Hippocampal formation (tissue), 2 donors: ENCODE results near the gene SRP14.
"Not testable (repeated sequence)": the region's sequence is repeated elsewhere in the genome, so short reads cannot be mapped to it uniquely, and the experiment has no call there.

Experiments used
- DNase-seq, 2 donors: peaks; one replicate each; lab custom pipeline; 2025; lab: John Stamatoyannopoulos, UW

Gene SRP14, protein sequence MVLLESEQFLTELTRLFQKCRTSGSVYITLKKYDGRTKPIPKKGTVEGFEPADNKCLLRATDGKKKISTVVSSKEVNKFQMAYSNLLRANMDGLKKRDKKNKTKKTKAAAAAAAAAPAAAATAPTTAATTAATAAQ

DNA sequence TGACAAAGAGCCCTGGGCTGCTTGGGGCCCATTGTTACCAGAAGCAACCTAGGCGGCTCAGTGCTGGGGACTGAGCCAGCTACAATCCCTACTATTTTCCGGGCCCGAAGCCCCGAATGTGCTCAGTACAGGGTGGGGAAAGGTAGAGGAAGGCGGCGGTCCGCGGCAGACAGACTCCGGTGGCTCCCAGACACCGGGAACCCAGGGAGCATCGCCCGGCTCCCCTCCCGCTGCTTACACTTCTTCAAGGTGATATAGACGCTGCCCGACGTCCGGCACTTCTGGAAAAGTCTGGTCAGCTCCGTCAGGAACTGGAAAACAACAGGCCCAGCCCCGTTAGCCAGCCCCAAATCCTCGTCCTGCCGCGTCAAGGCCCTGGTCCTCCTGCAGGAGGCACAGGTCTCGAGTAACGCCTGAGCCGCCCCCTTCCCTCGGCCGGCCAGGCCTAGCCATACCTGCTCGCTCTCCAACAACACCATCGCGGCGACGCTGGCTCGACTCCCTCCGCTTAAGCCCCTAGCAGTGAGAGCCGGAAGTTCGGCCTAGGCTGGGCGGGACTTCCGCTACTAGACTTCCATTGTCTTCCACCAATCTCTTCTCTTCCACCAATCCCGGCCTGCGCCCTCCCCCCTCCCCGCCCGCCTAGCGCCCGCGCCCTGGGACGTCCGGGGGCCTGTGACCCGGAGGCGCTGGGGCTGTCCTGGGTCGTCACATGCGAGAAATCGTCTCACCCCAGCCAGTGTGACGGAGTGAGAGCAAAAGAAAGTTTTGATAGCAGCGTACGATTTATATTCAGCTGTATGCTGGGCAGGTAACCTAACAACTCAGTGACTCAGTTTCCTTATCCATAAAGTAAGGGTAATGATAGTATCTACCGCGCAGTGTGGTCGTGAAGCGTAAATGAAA lies at the start of gene SRP14:
SRP14 (minus strand) TSS at position 544 of the 906 bp plus-strand sequence; CDS start at position 479, 65 bp downstream.
- peak; percentile 94 to 96 for DNase-seq

DNA sequence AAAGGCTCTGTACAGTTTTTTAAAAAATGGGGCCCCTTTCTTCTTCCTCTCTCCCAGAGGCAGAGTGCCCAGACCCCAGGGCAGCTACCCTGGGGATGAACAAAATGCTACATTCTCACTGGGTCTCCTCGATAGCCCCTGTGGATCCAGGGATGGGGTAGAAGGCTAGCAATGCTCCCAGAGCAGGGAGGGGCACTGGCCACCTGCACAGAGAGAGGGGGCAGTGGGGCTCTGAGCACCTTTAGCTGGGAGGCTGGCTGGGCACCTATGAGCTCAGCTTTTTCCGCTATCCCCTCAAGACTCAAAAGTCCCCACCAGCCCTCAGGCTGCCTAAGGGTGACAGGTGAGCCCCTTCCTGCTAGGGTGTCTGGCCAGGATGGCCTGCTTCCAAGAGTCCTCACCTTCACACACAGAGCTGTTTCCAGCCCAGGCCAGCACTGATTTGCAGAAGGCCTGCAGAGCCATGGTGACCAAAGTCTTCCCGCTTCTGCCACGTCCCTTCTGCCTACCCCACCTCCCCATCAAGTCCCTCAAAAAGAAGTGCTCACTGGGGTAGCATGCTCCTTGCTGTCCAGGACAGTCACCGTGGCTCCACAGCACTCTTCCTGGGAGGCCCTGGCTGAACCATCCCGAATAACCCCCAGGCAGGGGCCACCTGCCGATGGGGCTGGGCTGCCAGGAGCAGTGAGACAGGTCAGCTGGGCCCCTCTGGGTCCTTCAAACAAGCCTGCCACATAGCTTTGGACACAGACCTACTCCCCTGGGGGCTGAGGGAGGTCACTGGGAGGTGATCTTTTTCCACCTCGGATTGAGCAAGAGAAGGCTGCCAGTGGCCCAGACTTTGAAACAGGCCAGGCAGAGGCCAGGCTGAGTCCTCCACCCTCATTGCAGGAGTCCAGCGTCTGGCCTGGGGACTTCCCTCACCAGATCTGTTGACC lies 49.3 kb upstream of the SRP14 start:
- DNase-seq: no peak

DNA sequence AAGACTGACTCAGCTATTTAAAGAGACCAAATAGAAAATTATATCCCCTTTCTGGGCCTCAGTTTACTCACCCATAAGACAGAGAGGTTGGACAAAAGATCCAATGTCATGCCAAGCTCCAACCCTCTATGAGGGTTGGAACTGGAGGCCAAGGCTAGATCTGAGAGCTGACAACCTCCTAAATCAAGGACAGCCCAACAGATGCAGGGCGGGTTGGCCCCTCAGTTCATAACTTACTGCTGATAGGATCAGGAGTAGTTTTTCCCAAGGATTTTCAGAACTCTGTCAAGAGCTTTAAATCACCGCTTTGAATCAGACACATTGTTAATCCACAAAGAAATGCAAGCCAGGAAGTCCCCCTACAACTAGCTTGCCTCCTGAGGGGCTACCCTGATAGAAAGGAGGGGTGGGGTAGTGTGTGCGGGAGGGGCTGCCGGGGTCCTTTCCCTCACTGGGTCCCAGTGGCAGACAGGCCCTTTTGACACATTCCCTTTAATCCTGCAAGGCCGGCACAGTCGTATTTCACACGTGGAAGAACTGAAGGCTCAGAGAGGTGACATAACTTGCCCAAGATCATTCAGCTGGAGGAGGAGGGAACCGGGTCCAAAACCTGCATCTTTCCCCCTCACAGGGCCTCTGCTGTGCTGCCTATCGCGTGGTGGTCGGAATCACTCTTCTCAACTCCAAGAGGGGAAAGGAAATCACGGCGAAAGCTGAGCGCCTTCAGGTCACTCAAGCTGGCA lies 48.3 kb upstream of the SRP14 start:
- DNase-seq: no peak

DNA sequence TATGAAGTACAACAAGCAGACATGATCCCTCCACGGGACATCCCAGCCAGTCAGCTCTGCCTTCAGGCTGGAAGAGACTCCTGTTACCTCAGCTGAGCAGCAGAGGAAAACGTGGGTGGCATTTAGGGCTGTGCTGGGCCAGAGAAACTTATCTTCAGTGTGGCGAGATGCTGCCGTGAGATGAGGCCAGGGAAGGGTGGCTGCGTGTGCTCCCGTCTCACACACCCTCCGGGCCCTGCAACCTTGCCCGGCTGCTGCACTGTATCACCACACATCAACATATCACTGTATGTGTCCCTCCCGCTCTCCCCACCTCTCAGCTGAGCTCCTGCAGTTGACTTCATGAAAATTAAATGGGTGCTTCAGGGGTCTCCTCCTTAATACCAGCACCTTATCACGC lies 46.3 kb upstream of the SRP14 start:
- no peak for DNase-seq

DNA sequence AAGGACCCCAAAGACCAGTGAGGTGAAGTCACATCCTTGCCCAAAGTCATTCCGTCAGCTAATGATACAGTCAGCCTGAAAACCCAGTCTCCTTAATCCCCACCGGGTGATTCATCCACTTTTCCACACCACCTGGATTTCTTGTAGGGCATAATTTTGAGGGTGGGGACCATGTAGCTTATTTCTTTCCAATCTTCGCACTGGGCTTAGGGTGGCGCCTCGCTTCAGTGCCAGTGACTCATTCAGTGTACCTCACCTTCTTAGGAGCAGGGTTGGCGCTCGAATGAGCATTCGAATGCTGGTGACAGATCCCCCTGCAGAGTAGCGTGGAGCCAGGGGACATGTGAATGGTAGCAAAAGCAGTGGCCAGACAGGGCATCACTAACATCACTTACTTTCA lies 45.7 kb upstream of the SRP14 start:
- DNase-seq: no peak

DNA sequence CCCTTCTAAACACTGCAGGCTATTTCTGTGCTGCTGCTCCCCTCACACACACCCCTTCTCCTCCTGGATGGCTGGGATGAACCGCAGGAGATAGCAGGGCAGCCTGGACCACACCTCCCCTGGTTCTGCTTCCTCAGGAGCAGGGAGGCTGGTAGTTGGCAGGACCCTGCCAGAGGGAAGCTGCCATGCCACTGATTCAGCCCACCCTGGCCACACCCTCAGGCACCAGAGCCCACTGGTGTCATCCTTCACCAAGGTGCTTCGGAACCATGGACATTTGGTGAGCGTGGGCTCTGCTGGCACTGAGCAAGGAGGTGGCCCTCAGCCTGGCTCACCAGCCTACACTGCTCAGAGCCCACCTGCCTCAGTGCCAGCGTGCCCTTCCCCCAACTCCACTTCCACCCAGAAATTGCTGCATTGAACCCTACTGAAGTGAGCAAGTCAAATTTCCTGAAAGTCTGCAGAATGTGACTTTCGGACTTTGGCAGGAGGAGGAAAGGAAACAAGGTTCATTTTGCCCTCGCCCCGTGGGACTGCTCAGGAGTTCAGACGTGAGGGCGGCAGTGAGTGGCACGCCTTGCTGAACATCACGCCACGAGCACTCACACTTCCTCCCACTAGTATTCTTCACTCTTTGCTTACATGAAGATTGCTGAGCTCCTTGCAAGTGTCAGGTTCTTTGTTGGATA lies 43.4 kb upstream of the SRP14 start:
- no peak for DNase-seq

DNA sequence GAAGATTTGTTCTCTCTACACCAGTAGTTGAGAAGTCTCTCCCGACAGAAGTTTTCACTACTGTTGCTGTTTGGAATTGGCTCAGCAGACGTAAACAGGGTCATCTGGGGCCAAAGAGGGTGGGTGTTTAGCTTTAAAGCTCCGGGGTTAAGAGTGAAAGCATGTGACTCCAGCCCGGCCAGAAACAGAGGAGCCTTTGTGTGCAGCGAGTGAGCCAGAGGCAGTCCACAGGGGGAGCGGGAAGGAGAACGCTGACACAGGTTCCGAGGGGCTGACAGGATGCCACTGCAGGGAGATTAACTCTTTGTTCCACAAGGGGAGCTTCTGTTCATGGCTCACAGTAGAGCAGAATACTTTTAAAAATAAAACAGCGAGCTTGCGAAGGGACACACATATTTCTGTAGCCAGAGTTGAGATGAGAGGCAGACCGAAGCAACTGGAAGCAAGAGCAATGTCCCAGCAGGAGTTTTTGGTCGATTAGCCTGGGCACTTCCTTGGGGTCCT lies 42.8 kb upstream of the SRP14 start:
- DNase-seq: peak; percentile 79 to 82

DNA sequence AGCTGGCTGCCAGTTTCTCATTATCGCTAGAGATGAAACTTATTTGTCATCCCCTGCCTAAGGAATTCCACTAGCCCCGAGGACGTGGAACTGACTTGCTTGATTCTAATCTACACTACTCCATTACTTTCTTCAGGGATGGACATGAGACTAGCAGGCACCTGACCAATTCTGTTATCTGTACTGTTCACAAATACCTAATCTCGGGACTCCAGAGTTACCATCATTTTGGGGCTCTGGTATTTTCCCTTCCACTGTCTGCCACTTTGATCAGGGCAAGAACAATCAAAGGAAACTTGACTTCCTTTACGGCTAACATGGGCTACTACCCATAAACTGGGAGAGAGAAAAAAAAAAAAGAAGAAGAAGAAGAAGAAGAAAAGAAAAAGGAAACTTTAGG lies 41.9 kb upstream of the SRP14 start:
- no peak for DNase-seq

DNA sequence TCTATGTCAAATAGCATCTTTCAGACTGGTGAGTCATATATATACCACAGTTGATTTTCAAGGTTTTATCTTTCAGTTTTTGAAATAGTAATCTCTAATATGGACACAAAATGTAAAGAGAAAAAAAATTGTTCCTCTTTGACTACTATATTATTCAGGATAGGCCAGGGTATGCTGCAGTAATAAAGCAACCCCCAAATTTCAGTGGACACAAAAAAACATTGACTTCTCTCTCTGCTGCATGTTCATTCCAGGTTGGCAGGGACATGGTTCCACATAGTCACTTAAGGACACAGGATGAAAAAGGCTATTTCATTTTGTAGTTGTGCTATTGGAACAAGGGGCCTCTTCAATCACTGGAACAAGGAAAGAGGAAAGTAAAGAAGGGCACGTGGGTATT lies 41.1 kb upstream of the SRP14 start:
- DNase-seq: no peak

DNA sequence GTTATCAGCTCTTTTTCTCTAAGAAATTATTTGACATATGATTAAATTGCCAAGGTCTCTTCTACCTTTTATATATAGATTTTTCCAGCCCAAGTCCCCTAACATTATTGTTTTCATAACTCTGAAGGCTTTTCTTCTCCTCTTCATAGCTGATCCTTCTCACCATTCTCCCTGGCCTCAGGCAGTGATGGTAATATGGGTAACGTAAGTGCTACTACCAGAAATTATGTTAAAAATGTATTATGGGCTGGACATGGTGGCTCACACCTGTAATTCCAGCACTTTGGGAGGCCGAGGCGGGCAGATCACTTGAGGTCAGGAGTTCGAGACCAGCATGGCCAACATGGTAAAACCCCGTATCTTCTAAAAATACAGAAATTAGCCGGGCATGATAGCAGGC lies 40.5 kb upstream of the SRP14 start:
- DNase-seq: no peak

DNA sequence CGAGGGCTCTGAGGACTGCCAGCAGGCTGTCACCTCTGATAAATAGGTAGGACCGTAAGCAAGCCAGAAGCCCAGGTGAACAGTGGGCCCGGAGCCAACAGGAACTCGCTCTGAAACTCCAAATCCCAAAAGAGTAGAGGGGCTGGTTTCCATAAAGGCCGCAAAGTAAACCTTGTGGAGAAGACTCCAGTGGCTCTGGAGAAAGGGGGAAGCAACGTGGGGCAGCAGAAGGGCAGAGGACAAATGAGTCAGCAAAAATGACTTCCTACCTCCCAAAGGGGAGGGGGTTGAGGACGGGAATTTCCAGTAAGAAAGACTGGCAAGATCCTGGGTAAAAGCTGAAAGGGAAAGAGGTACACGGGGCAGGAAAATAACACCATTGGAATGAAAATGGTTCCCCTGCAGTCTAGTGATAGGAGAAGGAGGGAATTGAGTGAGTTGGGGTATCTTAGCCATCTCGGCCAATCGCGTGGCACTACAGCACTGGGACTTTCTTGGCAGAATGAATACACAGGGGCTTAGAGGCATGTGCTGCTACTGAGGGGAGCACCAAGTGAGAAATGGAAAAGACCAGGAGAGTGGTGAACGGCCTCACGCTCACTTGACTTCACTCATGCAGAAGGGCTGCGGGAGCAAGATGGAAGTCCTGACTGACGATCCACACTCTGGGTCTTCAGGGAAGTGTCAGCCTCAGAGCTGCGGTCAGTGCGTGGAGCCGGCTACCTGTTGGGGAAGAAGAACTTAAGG lies 36.5 kb upstream of the SRP14 start:
- no peak for DNase-seq

DNA sequence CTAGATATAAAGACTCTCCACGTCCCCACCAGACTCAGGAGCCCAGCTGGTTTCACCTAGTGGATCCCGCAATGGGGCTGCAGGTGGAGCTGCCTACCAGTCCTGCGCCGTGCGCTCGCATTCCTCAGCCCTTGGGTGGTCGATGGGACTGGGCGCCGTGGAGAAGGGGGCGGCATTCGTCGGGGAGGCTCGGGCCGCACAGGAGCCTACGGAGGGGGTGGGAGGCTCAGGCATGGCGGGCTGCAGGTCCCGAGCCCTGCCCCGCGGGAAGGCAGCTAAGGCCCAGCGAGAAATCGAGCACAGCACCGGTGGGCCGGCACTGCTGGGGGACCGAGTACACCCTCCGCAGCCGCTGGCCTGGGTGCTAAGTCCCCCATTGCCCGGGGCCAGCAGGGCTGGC lies 35.7 kb upstream of the SRP14 start:
- not testable (repeated sequence) for DNase-seq

DNA sequence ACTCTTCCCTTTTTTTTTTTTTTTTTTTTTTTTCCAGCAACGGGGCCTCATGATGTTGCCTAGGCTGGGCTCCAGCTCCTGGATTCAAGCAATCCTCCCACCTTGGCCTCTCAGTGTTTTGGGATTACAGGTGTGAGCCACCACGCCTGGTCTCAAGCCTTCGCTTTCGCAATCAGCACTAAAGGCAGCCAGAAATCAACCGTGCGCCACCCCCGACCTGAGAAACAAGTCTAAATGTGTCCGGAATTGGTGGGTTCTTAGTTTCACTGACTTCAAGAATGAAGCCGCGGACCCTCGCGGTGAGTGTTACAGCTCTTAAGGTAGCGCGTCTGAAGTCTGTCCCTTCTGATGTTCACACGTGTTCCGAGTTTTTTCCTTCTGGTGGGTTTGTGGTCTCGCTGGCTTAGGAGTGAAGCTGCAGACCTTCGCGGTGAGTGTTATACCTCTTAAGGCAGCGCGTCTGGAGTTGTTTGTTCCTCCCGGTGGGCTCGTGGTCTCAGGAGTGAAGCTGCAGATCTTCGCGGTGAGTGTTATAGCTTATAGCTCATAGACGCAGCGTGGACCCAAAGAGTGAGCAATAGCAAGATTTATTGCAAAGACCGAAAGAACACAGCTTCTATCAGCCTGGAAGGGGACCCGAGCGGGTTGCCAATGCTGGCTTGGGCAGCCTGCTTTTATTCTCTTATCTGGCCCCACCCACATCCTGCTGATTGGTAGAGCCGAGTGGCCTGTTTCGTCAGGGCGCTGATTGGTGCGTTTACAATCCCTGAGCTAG lies 34.9 kb upstream of the SRP14 start:
- DNase-seq: not testable (repeated sequence)

DNA sequence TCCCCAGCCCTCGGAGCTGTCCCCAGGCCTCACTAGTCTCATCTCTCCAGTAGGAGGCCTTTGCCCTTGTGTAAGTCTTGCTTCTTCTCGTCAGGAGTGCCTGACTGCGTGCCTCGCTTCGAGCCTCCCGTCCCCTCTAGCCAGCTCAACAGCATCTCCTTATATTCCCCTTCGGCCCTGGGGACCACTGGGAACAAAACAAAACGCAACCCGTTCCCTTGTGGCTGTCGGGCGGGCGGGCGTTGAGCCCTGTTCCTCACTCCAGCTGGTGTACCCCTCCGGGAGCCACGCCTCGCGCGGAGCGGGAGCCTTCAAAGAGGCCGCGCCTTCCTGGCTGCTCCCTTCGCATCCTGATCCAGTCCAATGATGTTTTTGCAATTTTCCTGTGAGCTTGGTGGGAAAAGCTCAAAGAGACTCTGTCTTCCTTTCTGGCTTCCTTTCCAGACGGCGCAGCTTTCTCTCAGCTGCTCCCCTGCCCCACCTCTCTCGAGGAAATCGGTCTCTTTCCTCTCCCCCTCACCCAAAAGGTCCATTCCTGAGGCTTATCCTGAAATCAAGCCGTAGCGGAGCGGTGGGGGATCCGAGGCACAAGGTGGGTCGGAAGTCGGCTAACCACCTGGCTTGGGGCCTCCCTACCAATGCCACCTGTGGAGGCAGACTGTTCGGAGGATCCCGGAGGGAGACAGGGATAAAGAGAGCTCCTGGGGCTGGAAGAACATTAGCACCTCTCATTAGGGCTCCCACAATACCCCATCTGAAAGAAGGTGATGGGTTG lies 33.4 kb upstream of the SRP14 start:
- no peak for DNase-seq

DNA sequence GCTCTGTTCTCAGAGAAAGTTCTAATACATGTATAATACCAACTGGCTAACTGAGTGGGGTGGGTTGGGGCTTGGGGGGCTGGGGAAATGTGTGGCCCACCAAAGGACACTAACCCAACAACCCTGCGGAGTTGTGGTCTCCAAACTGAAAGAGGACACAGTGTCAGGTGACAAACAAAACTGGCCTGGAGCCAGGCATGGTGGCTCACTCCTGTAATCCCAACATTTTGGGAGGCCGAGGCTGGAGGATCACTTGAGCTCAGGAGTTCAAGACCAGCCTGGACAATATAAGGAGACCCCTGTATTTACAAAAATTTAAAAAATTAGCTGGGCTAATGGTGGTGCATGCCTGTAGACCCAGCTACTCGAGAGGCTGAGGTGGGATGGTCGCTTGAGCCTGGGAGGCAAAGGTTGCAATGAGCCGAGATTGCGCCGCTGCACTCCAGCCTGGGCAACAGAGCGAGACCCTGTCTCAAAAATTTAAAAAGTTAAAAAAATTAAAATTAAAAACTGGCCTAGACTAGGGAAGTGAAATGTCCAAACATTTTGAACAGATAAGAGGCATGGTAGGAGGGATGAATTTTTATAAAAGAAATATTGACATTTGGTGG lies 31.7 kb upstream of the SRP14 start:
- no peak for DNase-seq

DNA sequence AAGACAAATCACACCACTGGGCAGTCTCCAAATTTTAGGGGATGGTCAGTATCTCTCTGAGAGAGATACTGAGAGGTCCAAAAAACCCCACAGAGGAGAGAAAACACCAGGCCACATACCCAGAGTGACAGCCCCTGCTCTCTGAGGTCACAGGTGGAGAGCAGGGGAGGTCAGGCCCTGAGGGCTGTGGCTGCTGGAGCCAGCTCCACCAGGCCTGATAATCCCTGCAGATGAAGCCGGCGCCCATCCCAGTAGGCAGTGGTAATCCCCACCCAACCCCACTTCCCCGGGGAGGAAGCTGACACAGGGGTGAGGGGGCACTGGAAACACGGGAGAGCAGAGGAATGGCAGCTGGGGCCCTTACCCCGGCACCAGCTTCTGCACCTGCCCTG lies 31.2 kb upstream of the SRP14 start:
- no peak for DNase-seq

DNA sequence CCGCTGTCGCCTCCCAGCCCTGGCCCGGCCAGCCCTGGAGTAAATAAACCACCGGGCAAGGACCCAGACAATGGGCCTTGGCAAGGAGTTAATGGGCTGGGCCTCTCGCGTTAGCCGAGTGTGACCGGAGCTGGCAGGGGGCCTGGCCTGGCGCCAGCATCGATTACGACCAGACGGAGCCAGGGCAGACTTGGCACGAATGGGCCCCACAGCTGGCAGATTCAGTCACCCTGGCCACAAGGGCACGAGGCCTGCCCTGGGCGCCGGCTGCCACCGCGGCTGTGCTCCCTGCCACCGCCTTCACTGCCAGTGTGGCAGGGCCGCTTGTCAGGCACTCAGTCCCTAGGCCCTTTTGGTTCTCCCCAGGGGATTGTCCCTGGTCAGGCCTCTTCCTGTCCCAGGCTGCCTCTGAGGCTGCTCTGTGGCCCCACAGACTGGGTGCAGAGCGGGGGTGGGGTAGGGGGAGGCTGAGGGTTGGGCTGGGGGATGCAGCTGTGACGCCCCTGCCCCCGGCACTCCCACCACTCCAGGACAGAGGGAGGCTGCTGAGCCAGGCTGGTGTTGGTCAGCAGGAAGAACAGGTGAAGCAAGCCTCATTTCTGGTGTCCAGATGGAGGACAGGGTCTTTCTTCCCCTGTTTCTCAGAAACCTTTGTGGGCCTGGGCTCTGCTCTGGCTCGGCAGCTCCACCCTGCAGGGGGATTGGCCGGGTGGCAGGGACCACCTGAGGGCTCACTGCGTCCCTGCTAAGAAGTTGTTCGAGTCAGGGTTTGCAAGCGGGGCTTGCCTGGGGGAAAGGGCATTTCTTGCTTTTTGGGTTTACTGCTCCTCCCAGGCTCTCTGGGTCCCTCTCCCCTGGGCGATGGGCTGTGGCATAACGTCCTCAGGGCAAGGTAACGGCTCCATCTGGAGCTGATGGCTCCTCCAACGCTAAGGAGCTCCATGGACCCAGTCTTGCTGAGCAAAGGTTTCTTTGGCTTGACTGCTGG lies 30.5 kb upstream of the SRP14 start:
- peak; percentile 93 to 95 for DNase-seq
